ENCODE measurements around the gene PLS1. TPM values are rescaled to one million over a fixed set of nuclear protein-coding genes. Genes with fewer than 3 reads are reported as not detected.

The PLS1 gene
- total RNA-seq, 1 donor from 2014 or later: 15.7 TPM

DNA sequence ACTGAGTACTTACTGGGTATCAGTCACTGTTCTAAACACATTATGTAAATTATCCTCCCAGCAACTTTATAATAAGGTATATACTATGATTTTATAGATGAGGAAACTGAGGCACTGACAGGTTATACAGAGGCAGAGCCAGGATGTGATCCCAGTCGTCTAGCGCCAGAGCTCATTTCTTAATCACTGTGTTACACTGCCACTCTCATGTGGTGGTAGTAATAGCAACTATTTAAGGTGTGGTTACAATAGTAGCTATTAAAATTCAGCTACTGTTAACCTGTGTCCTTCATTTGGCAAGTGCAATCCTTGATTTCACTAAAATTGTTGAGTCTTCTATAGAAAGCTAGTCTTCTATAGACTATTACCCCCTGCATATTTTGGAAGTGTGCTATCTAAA lies 84.5 kb downstream of the PLS1 start:
- TF ChIP-seq, protein P1, sequence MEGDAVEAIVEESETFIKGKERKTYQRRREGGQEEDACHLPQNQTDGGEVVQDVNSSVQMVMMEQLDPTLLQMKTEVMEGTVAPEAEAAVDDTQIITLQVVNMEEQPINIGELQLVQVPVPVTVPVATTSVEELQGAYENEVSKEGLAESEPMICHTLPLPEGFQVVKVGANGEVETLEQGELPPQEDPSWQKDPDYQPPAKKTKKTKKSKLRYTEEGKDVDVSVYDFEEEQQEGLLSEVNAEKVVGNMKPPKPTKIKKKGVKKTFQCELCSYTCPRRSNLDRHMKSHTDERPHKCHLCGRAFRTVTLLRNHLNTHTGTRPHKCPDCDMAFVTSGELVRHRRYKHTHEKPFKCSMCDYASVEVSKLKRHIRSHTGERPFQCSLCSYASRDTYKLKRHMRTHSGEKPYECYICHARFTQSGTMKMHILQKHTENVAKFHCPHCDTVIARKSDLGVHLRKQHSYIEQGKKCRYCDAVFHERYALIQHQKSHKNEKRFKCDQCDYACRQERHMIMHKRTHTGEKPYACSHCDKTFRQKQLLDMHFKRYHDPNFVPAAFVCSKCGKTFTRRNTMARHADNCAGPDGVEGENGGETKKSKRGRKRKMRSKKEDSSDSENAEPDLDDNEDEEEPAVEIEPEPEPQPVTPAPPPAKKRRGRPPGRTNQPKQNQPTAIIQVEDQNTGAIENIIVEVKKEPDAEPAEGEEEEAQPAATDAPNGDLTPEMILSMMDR (IDR thresholded peaks at IDR 0.05; ENCODE audit: unreplicated experiment): no peak
- Mint-ChIP-seq H3K4me1 (ENCODE audit: low read depth) (no peaks in the 10 kb centered on the region), H3K27ac (no peak overlapping the region), H3K27me3 (no peaks in the 10 kb centered on the region), H3K36me3 (ENCODE audit: insufficient read depth) (peaks cover 8% of the 10 kb centered on the region), H3K4me3 (ENCODE audit: low read depth) (no peak overlapping the region), H3K9me3 (ENCODE audit: low read depth) (no peaks in the 10 kb centered on the region)
- DNase-seq (ENCODE audit: low spot score, unreplicated experiment): no peak

DNA sequence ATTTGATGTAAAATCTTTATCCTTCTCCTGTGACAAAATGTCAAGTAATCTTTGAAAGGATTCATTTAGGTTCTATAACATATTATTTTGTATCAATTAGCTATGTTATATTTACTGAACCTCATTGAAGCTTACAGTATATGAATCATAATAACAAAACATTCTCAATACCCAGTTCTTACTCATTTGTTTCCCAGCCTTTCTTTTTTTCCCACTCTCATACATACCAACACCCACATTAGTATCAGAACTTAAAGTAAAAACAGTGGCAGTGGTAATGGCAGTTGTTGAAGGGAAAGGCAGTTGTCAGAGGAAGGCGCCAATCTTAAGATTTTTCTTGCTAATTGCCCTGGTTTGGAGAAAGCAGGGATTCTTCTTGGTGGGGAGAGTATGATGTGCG lies 94.4 kb downstream of the PLS1 start:
- Mint-ChIP-seq H3K4me3 (ENCODE audit: low read depth) (no peak overlapping the region), H3K9me3 (ENCODE audit: low read depth) (no peaks in the 10 kb centered on the region), H3K27ac (no peak overlapping the region), H3K4me1 (ENCODE audit: low read depth) (no peaks in the 10 kb centered on the region), H3K27me3 (no peaks in the 10 kb centered on the region), H3K36me3 (ENCODE audit: insufficient read depth) (peaks cover 2% of the 10 kb centered on the region)
- no peak for DNase-seq (ENCODE audit: low spot score, unreplicated experiment)
- TF ChIP-seq, protein P1 (IDR thresholded peaks at IDR 0.05; ENCODE audit: unreplicated experiment): no peak

DNA sequence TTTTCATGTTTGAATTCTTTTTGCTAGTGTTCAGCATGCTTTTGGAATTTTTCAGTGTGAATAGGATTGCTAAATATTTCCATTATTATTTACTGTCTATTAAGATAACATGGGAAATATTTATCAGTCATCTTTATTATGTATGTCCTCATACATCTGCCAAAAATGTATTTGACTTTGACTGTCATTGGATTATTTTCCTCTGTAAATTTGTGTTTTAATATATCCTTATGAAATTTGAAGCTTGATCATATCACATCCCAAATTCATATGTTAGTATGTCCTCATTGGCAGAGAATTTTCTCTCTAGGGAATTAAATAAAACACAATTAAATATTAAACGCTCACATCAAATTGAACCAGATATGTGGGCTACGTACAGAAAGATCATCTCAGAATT lies 95.3 kb downstream of the PLS1 start:
- Mint-ChIP-seq H3K27me3 (no peaks in the 10 kb centered on the region), H3K9me3 (ENCODE audit: low read depth) (no peaks in the 10 kb centered on the region), H3K27ac (no peak overlapping the region), H3K36me3 (ENCODE audit: insufficient read depth) (peaks cover 2% of the 10 kb centered on the region), H3K4me3 (ENCODE audit: low read depth) (no peak overlapping the region), H3K4me1 (ENCODE audit: low read depth) (no peaks in the 10 kb centered on the region)
- no peak for DNase-seq (ENCODE audit: low spot score, unreplicated experiment)
- TF ChIP-seq, protein P1 (IDR thresholded peaks at IDR 0.05; ENCODE audit: unreplicated experiment): no peak

DNA sequence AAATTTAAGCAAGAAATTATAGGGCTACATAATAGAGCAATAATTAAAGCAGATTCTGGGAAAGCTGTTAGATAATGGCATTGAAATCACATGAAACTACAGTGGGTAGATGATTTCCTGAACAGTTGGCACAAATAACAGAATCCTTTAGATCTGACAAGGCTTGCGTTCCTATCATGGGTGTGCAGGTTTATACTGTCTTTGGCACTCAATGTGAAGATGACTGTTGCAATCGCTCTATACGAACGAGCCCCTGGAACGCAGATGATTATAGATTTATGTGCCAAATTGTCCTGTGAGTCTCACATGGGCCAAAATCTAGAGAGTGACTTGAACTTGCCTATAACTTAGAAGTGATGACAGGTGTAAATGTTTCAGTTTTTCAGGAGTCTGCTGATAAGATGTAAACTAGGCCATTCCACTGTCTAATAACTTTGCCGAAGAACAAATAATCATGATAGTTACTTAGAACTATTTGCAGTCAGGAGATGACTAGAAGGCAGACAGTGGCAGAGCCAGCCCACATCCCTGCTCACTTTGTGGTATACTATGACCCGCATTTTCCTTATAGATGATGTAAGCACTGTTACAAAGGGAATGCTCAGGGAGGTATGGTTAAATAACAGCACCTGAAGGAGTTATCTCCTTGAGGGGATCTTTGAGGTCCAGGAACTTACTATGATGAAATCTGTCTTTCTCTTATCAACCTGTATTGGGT lies 97.1 kb downstream of the PLS1 start:
- DNase-seq (ENCODE audit: low spot score, unreplicated experiment): no peak
- no peaks in the 10 kb centered on the region for H3K9me3 Mint-ChIP-seq (ENCODE audit: low read depth)
- H3K27ac Mint-ChIP-seq: no peak overlapping the region
- TF ChIP-seq, protein P1 (IDR thresholded peaks at IDR 0.05; ENCODE audit: unreplicated experiment): no peak
- no peaks in the 10 kb centered on the region for H3K4me1 Mint-ChIP-seq (ENCODE audit: low read depth)
- H3K27me3 Mint-ChIP-seq: no peaks in the 10 kb centered on the region
- peaks cover 2% of the 10 kb centered on the region for H3K36me3 Mint-ChIP-seq (ENCODE audit: insufficient read depth)
- no peak overlapping the region for H3K4me3 Mint-ChIP-seq (ENCODE audit: low read depth)

DNA sequence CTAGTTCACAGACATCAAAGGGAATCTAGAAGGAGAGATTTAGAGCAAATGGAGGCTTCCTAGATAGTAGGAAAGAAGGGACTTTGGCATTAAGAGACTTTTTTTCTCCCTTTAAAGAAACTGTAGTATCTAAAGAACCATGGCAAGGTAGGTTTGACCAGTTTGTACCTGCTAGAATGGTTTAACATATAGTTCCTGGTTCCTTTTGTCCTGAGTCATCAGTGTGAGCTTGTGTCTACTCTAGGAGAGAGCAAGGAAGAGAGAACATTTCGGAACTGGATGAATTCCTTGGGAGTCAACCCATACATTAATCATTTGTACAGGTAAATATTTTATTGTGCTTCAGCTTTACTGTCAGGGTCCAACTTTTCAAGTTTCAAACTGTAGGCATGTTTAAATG lies 98.0 kb downstream of the PLS1 start:
- no peak overlapping the region for H3K4me3 Mint-ChIP-seq (ENCODE audit: low read depth)
- TF ChIP-seq, protein P1 (IDR thresholded peaks at IDR 0.05; ENCODE audit: unreplicated experiment): no peak
- no peaks in the 10 kb centered on the region for H3K27me3 Mint-ChIP-seq
- no peak for DNase-seq (ENCODE audit: low spot score, unreplicated experiment)
- H3K27ac Mint-ChIP-seq: no peak overlapping the region
- H3K36me3 Mint-ChIP-seq (ENCODE audit: insufficient read depth): no peaks in the 10 kb centered on the region
- no peaks in the 10 kb centered on the region for H3K9me3 Mint-ChIP-seq (ENCODE audit: low read depth)
- no peaks in the 10 kb centered on the region for H3K4me1 Mint-ChIP-seq (ENCODE audit: low read depth)

Measured in progenitor cell of endocrine pancreas (in vitro differentiated cells).